Sigmoid colon (tissue), 7 donors: ENCODE results near the gene CSKMT. TPM values are rescaled to one million over a fixed set of nuclear protein-coding genes. Genes with fewer than 3 reads are reported as not detected.

Experiments
- DNase-seq: peaks from one replicate; pipeline ENCODE4 v3.0.0-alpha.2; 2019
- H3K27ac ChIP-seq, 4 donors: fragments of 200-600 bp; sonication (generic); one replicate each; pipeline ENCODE4 v1.5.1; 2016 to 2019; ENCODE audit warnings: mild to moderate bottlenecking in 1 of 4
- H3K27me3 ChIP-seq, 3 donors: fragments of 200-600 bp; sonication (generic); one replicate each; pipeline ENCODE4 v1.5.1; 2019; ENCODE audit warnings: mild to moderate bottlenecking in 1 of 3
- H3K36me3 ChIP-seq, 4 donors: fragments of 200-600 bp; sonication (generic); one replicate each; pipeline ENCODE4 v1.5.1; 2016 to 2019
- H3K4me1 ChIP-seq, 4 donors: fragments of 200-600 bp; sonication (generic); one replicate each; pipeline ENCODE4 v1.5.1; 2017 to 2019
- H3K4me3 ChIP-seq, 4 donors: fragments of 200-600 bp; sonication (generic); one replicate each; pipeline ENCODE4 v1.5.1; 2017 to 2019; ENCODE audit warnings: mild to moderate bottlenecking in 2 of 4, moderate library complexity in 1 of 4
- H3K9me3 ChIP-seq, 4 donors: fragments of 200-600 bp in 3 of 4; sonication (generic) in 3 of 4; one replicate each; pipeline versions ENCODE4 v1.5.1 to v1.6.1; 2013 to 2019
- EP300 ChIP-seq, 4 donors: sonication (generic); formaldehyde crosslinking; IDR thresholded peaks; one replicate each; pipeline ENCODE4 v1.6.1; 2017; ENCODE audit warnings: antibody characterized with exemption in 4 of 4
- POLR2A ChIP-seq, 2 donors: fragments of 450-650 bp; IDR thresholded peaks; one replicate each; pipeline ENCODE4 v1.6.1; 2016; ENCODE audit warnings: antibody characterized with exemption in 2 of 2, mild to moderate bottlenecking in 2 of 2, moderate library complexity in 2 of 2
- POLR2AphosphoS5 ChIP-seq, 4 donors: sonication (generic); formaldehyde crosslinking; IDR thresholded peaks; one replicate each; pipeline ENCODE4 v1.6.1; 2017; ENCODE audit warnings: antibody characterized with exemption in 4 of 4
- whole genome bisulfite sequencing, 2 donors: extraction: QIAGEN DNeasy Blood & Tissue Kit; methylation state at CpG; one replicate each; pipeline ENCODE4 v1.1.7; 2013; 5-methylcytosine and 5-hydroxymethylcytosine counted together
- intact Hi-C: fragments of 100-400 bp; cut with DNase I; formaldehyde crosslinking; loops from one replicate; pipeline ENCODE4 v1.15.1; 2023
- polyA plus RNA-seq, 3 donors: library from polyadenylated mRNA; stranded (reverse); fragments of 200-250 nt; gene quantifications; one replicate each; pipeline ENCODE4 v1.2.3, GENCODE V29; 2013
- total RNA-seq, 4 donors: library from RNA; depleted of rRNA; stranded (reverse); fragments of >200 nt; gene quantifications; one replicate each; pipeline ENCODE4 v1.1.0, GENCODE V29; 2016
- TF ChIP-seq, protein P1 (sequence below), 4 experiments: fragments of 450-650 bp in 3 of 4; fragments of 200-600 bp in 1 of 4; IDR thresholded peaks; one replicate each; pipeline ENCODE4 v1.5.1; 2016 to 2019; ENCODE audit warnings: antibody characterized with exemption in 4 of 4, mild to moderate bottlenecking in 3 of 4, moderate library complexity in 2 of 4
- donor health status: healthy with polysubstance abuse.
- donor health status: Bipolar disorder and iron deficiency.
- donor health status: healthy.

Gene CSKMT
- total and polyA plus RNA-seq, 7 donors = 1.2 to 19.4 (median 4.2) TPM

DNA sequence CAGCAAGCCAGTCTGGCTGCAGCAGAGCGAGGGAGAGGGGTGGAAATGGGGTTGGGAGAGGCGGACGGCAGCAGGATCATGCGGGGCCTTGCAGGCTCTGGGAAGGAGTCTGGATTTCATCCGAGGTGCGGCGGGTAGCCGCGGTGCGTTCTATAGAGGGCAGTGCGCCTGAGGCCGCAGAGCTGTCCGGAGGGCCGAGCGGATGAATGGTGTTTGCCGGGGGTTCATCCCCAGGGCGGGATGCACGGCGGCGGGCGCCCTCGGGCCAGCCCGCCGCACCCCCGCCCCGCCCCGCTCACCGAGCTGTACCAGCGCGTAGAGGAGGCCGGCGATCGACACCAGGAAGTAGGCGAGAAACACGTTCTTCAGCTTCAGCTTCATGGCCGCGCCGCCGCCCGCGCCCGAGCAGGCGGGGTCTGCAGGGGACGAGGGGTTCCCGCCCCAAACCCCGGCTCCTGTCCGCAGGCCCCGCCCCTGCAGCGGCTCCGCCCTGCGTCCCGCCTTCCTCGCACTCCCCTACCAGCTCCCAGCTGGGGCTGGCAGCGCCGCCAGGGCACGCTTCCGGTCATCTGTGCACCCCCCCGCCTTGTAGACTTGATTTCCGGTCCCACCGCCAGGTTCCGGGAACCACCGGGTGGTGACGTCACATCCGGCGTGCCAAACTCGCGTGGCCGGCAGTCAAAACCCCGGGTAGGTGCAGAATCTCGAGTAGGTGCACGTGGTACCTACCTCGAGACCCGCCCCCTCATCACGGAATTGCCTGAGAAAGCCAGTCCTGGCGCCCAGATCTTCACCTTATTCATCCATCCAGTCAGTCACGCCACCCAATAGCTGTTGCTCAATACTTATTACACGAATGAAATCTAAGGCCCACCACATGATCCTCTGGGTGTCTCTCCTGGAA, 43.3 kb upstream of the CSKMT start, which contains the start of gene B3GAT3:
Gene B3GAT3, minus strand, starts transcription at position 420 of the 904 bp plus-strand sequence. Its CDS starts 39 bp downstream, at position 381.
- WGBS, 2 donors = 1% methylated on average over 77 of the region's 77 CpGs
- Histone ChIP-seq H3K27me3 (no peaks in the 10 kb centered on the region), H3K4me1 (peaks cover 0 to 23% (median 19%) of the 10 kb centered on the region in 4 donors), H3K9me3 (no peaks in the 10 kb centered on the region), H3K4me3 (peak within 1 kb of the TSS; percentile 60 to 87 (median 74)), H3K27ac (peak within 1 kb of the TSS; percentile 84 to 93 (median 90)), H3K36me3 (peaks cover 19 to 40% (median 20%) of the 10 kb centered on the region in 4 donors)
- peak; percentile 99 for DNase-seq
- intact Hi-C loops = loop anchor here (2.0 to 5.0 kb wide), 2 partner anchors 25 to 105 kb away; partner anchors contain the start of genes GANAB, HNRNPUL2 and TTC9C
- TF ChIP-seq, protein P1, sequence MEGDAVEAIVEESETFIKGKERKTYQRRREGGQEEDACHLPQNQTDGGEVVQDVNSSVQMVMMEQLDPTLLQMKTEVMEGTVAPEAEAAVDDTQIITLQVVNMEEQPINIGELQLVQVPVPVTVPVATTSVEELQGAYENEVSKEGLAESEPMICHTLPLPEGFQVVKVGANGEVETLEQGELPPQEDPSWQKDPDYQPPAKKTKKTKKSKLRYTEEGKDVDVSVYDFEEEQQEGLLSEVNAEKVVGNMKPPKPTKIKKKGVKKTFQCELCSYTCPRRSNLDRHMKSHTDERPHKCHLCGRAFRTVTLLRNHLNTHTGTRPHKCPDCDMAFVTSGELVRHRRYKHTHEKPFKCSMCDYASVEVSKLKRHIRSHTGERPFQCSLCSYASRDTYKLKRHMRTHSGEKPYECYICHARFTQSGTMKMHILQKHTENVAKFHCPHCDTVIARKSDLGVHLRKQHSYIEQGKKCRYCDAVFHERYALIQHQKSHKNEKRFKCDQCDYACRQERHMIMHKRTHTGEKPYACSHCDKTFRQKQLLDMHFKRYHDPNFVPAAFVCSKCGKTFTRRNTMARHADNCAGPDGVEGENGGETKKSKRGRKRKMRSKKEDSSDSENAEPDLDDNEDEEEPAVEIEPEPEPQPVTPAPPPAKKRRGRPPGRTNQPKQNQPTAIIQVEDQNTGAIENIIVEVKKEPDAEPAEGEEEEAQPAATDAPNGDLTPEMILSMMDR (IDR thresholded peaks at IDR 0.05) = no peak
- TF ChIP-seq EP300 (IDR thresholded peaks at IDR 0.05) (peak in 2 of 4 donors; percentile 53 to 88), POLR2A (IDR thresholded peaks at IDR 0.05) (peak; percentile 76), POLR2AphosphoS5 (IDR thresholded peaks at IDR 0.05) (peak; percentile 85 to 97 (median 94))

DNA sequence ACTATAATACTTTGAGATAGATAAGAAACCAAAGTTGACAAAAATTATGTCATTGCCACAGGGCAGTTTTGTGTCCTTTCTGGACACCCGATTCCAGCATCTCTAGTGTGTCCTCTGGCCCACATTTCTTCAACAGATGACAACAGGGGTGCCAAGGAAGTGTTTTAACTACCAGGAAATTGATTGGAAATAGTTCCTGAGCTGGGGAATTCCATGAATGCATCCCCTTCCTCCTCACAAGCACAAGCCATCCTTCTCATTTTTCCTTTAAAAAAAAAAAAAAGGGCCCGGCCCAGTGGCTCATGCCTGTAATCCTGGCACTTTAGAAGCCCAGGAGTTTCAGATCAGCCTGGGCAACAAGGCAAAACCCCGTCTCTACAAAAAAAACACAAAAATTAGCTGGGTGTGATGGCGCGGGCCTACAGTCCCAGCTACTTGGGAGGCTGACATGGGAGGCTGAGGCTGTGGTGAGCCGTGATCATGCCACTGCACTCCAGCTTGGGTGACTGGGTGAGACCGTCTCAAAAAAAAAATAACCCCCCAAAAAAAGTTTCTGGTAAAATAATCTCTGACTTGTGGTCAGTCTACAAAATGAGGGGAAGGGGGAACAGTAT, 42.5 kb upstream of the CSKMT start:
- peak overlapping the region in 3 of 4 donors; percentile 60 to 87 (median 70) for H3K4me3 ChIP-seq
- TF ChIP-seq POLR2A (IDR thresholded peaks at IDR 0.05) = no peak
- TF ChIP-seq EP300 (IDR thresholded peaks at IDR 0.05) = no peak
- TF ChIP-seq POLR2AphosphoS5 (IDR thresholded peaks at IDR 0.05) = no peak
- TF ChIP-seq, protein P1 (IDR thresholded peaks at IDR 0.05) = no peak
- intact Hi-C loops = loop anchor here (2.0 to 5.0 kb wide), 2 partner anchors 24 to 105 kb away; partner anchors contain the start of genes GANAB, HNRNPUL2 and TTC9C
- 91 to 93% methylated on average over 7 of the region's 7 CpGs for WGBS, 2 donors
- H3K9me3 ChIP-seq = no peaks in the 10 kb centered on the region
- no peak for DNase-seq
- peak overlapping the region; percentile 84 to 93 (median 90) for H3K27ac ChIP-seq
- no peaks in the 10 kb centered on the region for H3K27me3 ChIP-seq
- H3K4me1 ChIP-seq = peaks cover 0 to 23% (median 19%) of the 10 kb centered on the region in 4 donors
- H3K36me3 ChIP-seq = peaks cover 19 to 40% (median 25%) of the 10 kb centered on the region in 4 donors

DNA sequence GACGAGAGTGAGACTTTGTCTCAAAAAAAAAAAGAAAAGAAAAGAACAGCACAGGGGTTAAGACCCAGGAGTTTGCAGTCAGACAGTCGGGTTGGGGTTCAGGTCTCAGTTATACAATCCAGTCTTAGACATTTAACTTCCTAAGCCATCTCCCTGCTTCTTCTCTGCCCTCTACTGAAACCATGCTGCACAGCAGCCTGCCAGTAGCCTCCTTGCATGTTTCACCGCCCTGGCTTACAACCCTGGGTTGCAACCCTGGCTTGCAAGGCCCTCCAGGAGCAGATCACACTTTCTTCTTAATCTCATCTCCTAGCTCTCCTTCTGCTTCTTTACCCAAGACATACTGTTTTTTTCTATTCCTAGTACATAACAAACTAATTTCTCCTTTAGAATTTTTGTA, 37.4 kb upstream of the CSKMT start:
- DNase-seq = no peak
- Histone ChIP-seq H3K9me3 (no peaks in the 10 kb centered on the region), H3K27ac (no peak overlapping the region), H3K36me3 (peaks cover 48 to 81% (median 67%) of the 10 kb centered on the region in 4 donors), H3K4me3 (no peak overlapping the region), H3K4me1 (peaks cover 0 to 7% (median 0%) of the 10 kb centered on the region in 4 donors), H3K27me3 (no peaks in the 10 kb centered on the region)
- WGBS, 2 donors = 85 to 89% methylated on average over 3 of the region's 3 CpGs
- intact Hi-C loops = no loop called here
- TF ChIP-seq, protein P1 (IDR thresholded peaks at IDR 0.05) = no peak
- TF ChIP-seq EP300 (IDR thresholded peaks at IDR 0.05) (no peak), POLR2A (IDR thresholded peaks at IDR 0.05) (no peak), POLR2AphosphoS5 (IDR thresholded peaks at IDR 0.05) (no peak)

DNA sequence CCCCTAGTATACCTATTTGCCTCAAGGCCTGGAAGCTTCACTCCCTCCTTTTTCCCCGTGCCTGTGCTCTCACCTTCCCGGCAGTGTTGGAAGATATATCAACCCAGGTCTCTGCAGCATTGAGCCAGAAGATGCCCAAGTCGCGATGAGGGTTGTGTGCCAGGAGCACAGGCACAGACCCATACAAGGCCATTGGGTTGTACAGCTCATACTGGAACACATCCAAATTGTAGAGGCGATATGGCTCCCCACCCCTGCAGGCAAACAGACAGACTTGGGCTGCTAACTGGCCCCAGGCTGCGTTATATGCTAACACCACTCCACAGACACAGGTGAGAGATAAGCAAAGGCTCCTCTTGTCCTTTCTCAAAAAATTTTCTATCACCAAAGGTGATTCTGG, 32.6 kb upstream of the CSKMT start:
- H3K4me3 ChIP-seq = no peak overlapping the region
- H3K36me3 ChIP-seq = peaks cover 50 to 100% (median 85%) of the 10 kb centered on the region in 4 donors
- no peak for TF ChIP-seq POLR2A (IDR thresholded peaks at IDR 0.05)
- TF ChIP-seq POLR2AphosphoS5 (IDR thresholded peaks at IDR 0.05) = no peak
- no peak for TF ChIP-seq EP300 (IDR thresholded peaks at IDR 0.05)
- TF ChIP-seq, protein P1 (IDR thresholded peaks at IDR 0.05) = no peak
- intact Hi-C loops = no loop called here
- H3K27me3 ChIP-seq = no peaks in the 10 kb centered on the region
- no peak for DNase-seq
- peak overlapping the region in 2 of 4 donors; percentile 10 to 30 for H3K27ac ChIP-seq
- no peaks in the 10 kb centered on the region for H3K9me3 ChIP-seq
- 63 to 85% methylated on average over 6 of the region's 6 CpGs for WGBS, 2 donors
- H3K4me1 ChIP-seq = peaks cover 0 to 8% (median 0%) of the 10 kb centered on the region in 4 donors
